PFSK-1 (cell line): Measurements from ENCODE around the gene SYCP3.

Source experiments
- POLR2AphosphoS5 ChIP-seq: IDR thresholded peaks from 2 replicates; pipeline ENCODE4 v1.6.1; 2012; ENCODE audit warnings: low read depth, mild to moderate bottlenecking, control low read depth, low read length, moderate library complexity
- TAF1 ChIP-seq: IDR thresholded peaks from 2 replicates; pipeline ENCODE4 v1.6.1; 2012; ENCODE audit warnings: low read length, control low read depth, borderline replicate concordance; ENCODE audit not compliant: insufficient read depth

GRCh38 chr12:101732318-101732717, 6.9 kb downstream of the SYCP3 start:
- TF ChIP-seq POLR2AphosphoS5 (no peak), TAF1 (no peak)
